ENCODE data around the gene TBX20. TPM values are rescaled to one million over a fixed set of nuclear protein-coding genes. Genes with fewer than 3 reads are reported as not detected.

The TBX20 gene
- total RNA-seq, 1 experiment from 2014 or later, result 2.5 TPM

GRCh38 chr7:35248576-35249536, 5.0 kb downstream of the TBX20 start:
- TF ChIP-seq, protein P1, sequence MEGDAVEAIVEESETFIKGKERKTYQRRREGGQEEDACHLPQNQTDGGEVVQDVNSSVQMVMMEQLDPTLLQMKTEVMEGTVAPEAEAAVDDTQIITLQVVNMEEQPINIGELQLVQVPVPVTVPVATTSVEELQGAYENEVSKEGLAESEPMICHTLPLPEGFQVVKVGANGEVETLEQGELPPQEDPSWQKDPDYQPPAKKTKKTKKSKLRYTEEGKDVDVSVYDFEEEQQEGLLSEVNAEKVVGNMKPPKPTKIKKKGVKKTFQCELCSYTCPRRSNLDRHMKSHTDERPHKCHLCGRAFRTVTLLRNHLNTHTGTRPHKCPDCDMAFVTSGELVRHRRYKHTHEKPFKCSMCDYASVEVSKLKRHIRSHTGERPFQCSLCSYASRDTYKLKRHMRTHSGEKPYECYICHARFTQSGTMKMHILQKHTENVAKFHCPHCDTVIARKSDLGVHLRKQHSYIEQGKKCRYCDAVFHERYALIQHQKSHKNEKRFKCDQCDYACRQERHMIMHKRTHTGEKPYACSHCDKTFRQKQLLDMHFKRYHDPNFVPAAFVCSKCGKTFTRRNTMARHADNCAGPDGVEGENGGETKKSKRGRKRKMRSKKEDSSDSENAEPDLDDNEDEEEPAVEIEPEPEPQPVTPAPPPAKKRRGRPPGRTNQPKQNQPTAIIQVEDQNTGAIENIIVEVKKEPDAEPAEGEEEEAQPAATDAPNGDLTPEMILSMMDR (IDR thresholded peaks at IDR 0.05; ENCODE audit: insufficient read depth in 1 of 2, low read depth in 1 of 2, low read length in 1 of 2, severe bottlenecking in 1 of 2, unreplicated experiment in 1 of 2), result no peak
- Histone ChIP-seq H3K4me3 (ENCODE audit: low read depth, low read length) (no peak overlapping the region), H3K27me3 (replicated peaks; ENCODE audit: control insufficient read depth, insufficient read depth, low read length) (0 out of 2 replicates have a peak, but pooled peaks cover 1% of the 10 kb centered on the region), H3K9me3 (no peaks in the 10 kb centered on the region), H3K4me1 (no peaks in the 10 kb centered on the region), H3K36me3 (ENCODE audit: control insufficient read depth, insufficient read depth, low read length) (no peaks in the 10 kb centered on the region)
- ChIA-PET POLR2A (no interaction called here), CTCF (no interaction called here)
- BruUV-seq (replicated peaks), result no TSS peak
- intact Hi-C loops (cut with micrococcal nuclease; ENCODE audit: unreplicated experiment), result no loop called here
- Mint-ChIP-seq H3K9me3 (ENCODE audit: unreplicated experiment) (no peaks in the 10 kb centered on the region), H3K4me3 (ENCODE audit: unreplicated experiment) (no peak overlapping the region), H3K4me1 (ENCODE audit: low read depth, unreplicated experiment) (no peaks in the 10 kb centered on the region), H3K36me3 (ENCODE audit: insufficient read depth, unreplicated experiment) (no peaks in the 10 kb centered on the region), H3K27ac (ENCODE audit: unreplicated experiment) (no peak overlapping the region), H3K27me3 (ENCODE audit: insufficient read depth, unreplicated experiment) (peaks cover 16% of the 10 kb centered on the region)
- DNase-seq, result no peak

- H3K4me1 ChIP-seq, result no peaks in the 10 kb centered on the region
- Mint-ChIP-seq H3K9me3 (ENCODE audit: unreplicated experiment) (no peaks in the 10 kb centered on the region), H3K27me3 (ENCODE audit: insufficient read depth, unreplicated experiment) (peaks cover 13% of the 10 kb centered on the region), H3K4me1 (ENCODE audit: low read depth, unreplicated experiment) (no peaks in the 10 kb centered on the region), H3K4me3 (ENCODE audit: unreplicated experiment) (no peak overlapping the region), H3K36me3 (ENCODE audit: insufficient read depth, unreplicated experiment) (no peaks in the 10 kb centered on the region), H3K27ac (ENCODE audit: unreplicated experiment) (no peak overlapping the region)
- TF ChIP-seq, protein P1 (IDR thresholded peaks at IDR 0.05; ENCODE audit: insufficient read depth in 1 of 2, low read depth in 1 of 2, low read length in 1 of 2, severe bottlenecking in 1 of 2, unreplicated experiment in 1 of 2), result no peak
- DNase-seq, result no peak
- POLR2A ChIA-PET, result no interaction called here
- no TSS peak for BruUV-seq (replicated peaks)
- intact Hi-C loops (cut with micrococcal nuclease; ENCODE audit: unreplicated experiment), result no loop called here
- no peaks in the 10 kb centered on the region for H3K9me3 ChIP-seq
- H3K36me3 ChIP-seq (ENCODE audit: control insufficient read depth, insufficient read depth, low read length), result no peaks in the 10 kb centered on the region
- CTCF ChIA-PET, result interaction anchor here (0.6 kb wide), 1 partner anchor 260 kb away, joined by 3 read pairs; no protein-coding TSS in a partner anchor
- 0 out of 2 replicates have a peak, but pooled peaks cover 1% of the 10 kb centered on the region for H3K27me3 ChIP-seq (replicated peaks; ENCODE audit: control insufficient read depth, insufficient read depth, low read length)
- H3K4me3 ChIP-seq (ENCODE audit: low read depth, low read length), result no peak overlapping the region
These were observed 7.1 kb downstream of the TBX20 start for GRCh38 chr7:35246819-35247218.

- Mint-ChIP-seq H3K27ac (ENCODE audit: unreplicated experiment) (no peak overlapping the region), H3K4me3 (ENCODE audit: unreplicated experiment) (no peak overlapping the region), H3K36me3 (ENCODE audit: insufficient read depth, unreplicated experiment) (no peaks in the 10 kb centered on the region), H3K4me1 (ENCODE audit: low read depth, unreplicated experiment) (no peaks in the 10 kb centered on the region), H3K27me3 (ENCODE audit: insufficient read depth, unreplicated experiment) (peaks cover 6% of the 10 kb centered on the region), H3K9me3 (ENCODE audit: unreplicated experiment) (no peaks in the 10 kb centered on the region)
- intact Hi-C loops (cut with micrococcal nuclease; ENCODE audit: unreplicated experiment), result no loop called here
- TF ChIP-seq, protein P1 (IDR thresholded peaks at IDR 0.05; ENCODE audit: insufficient read depth in 1 of 2, low read depth in 1 of 2, low read length in 1 of 2, severe bottlenecking in 1 of 2, unreplicated experiment in 1 of 2), result no peak
- CTCF ChIA-PET, result interaction anchor here (0.6 kb wide), 1 partner anchor 238 kb away, joined by 3 read pairs; no protein-coding TSS in a partner anchor
- Histone ChIP-seq H3K4me1 (no peaks in the 10 kb centered on the region), H3K27me3 (replicated peaks; ENCODE audit: control insufficient read depth, insufficient read depth, low read length) (no peaks in the 10 kb centered on the region), H3K9me3 (no peaks in the 10 kb centered on the region), H3K4me3 (ENCODE audit: low read depth, low read length) (no peak overlapping the region), H3K36me3 (ENCODE audit: control insufficient read depth, insufficient read depth, low read length) (no peaks in the 10 kb centered on the region)
- POLR2A ChIA-PET, result no interaction called here
- peak in 1 of 2 experiments; percentile 36 for DNase-seq
- no TSS peak for BruUV-seq (replicated peaks)
These were observed 12.0 kb downstream of the TBX20 start for GRCh38 chr7:35241884-35242283.
